CD4-positive, alpha-beta T cell (primary cell): Measurements from ENCODE around the gene EIF1. TPM values are rescaled to one million over a fixed set of nuclear protein-coding genes. Genes with fewer than 3 reads are reported as not detected.

ENCODE experiments used
- ATAC-seq: fragments of 200-7000 bp; cut with Tn5 transposase; one replicate; pipeline ENCODE4 v1.10.0; 2022; ENCODE audit warnings: mild to moderate bottlenecking; ENCODE audit not compliant: poor library complexity
- CTCF ChIA-PET: fragments of 350-600 bp; sonication (Branson Sonifier 250); formaldehyde crosslinking; loops from one replicate; lab custom pipeline; 2021; ENCODE audit warnings: antibody characterized with exemption, inconsistent platforms; lab: Charles Lee
- POLR2A ChIA-PET: fragments of 350-600 bp; sonication (Branson Sonifier 250); formaldehyde crosslinking; loops from one replicate; lab custom pipeline; 2021; ENCODE audit warnings: antibody characterized with exemption, inconsistent platforms; lab: Charles Lee
- DNase-seq, 14 experiments: peaks; one replicate each; pipeline ENCODE4 v3.0.0-alpha.2; 2013 to 2020; ENCODE audit warnings: mixed read lengths in 2 of 14
- H3K27ac ChIP-seq, 2 donors: one replicate each; pipeline versions ENCODE4 v1.5.1 to v1.7.0; 2013; ENCODE audit warnings: low read length in 2 of 2, low read depth in 1 of 2, mild to moderate bottlenecking in 1 of 2
- H3K27me3 ChIP-seq, 2 experiments: 1 replicate in 1 of 2; 2 replicates in 1 of 2; pipeline versions ENCODE4 v1.6.1 to v1.7.0; 2013; ENCODE audit warnings: low read length in 2 of 2, control low read depth in 1 of 2, mild to moderate bottlenecking in 1 of 2, moderate library complexity in 1 of 2; ENCODE audit not compliant: insufficient read depth in 2 of 2, control insufficient read depth in 1 of 2
- H3K36me3 ChIP-seq: one replicate; pipeline ENCODE4 v1.6.1; 2013; ENCODE audit warnings: low read length, control low read depth; ENCODE audit not compliant: insufficient read depth
- H3K4me1 ChIP-seq: one replicate; pipeline ENCODE4 v1.6.1; 2013; ENCODE audit warnings: low read length, control low read depth; ENCODE audit not compliant: insufficient read depth
- H3K4me3 ChIP-seq: one replicate; pipeline ENCODE4 v1.5.1; 2013; ENCODE audit warnings: mild to moderate bottlenecking, low read length, moderate library complexity
- H3K9me3 ChIP-seq, 2 experiments: 1 replicate in 1 of 2; 2 replicates in 1 of 2; pipeline versions ENCODE4 v1.6.1 to v1.7.0; 2013; ENCODE audit warnings: low read length in 2 of 2, mild to moderate bottlenecking in 2 of 2, control low read depth in 1 of 2, moderate library complexity in 1 of 2; ENCODE audit not compliant: control insufficient read depth in 1 of 2, insufficient read depth in 1 of 2
- H3K27ac Mint-ChIP-seq: one replicate; pipeline ENCODE4 v1.8.0; 2020; ENCODE audit warnings: mixed read lengths
- H3K27me3 Mint-ChIP-seq: one replicate; pipeline ENCODE4 v1.8.0; 2021; ENCODE audit warnings: mixed read lengths
- H3K36me3 Mint-ChIP-seq: one replicate; pipeline ENCODE4 v1.8.0; 2021; ENCODE audit warnings: low read depth, mixed read lengths
- H3K4me1 Mint-ChIP-seq: one replicate; pipeline ENCODE4 v1.8.0; 2021; ENCODE audit warnings: low read depth, mixed read lengths
- H3K4me3 Mint-ChIP-seq: one replicate; pipeline ENCODE4 v1.8.0; 2020; ENCODE audit warnings: mild to moderate bottlenecking, mixed read lengths
- H3K9me3 Mint-ChIP-seq: one replicate; pipeline ENCODE4 v1.8.0; 2020; ENCODE audit warnings: mixed read lengths
- intact Hi-C, 2 experiments: fragments of 100-400 bp; cut with DNase I in 1 of 2; cut with micrococcal nuclease in 1 of 2; formaldehyde crosslinking; loops; one replicate each; pipeline versions ENCODE4 v1.15.1 to v1.9.0; 2023 to 2025; cut with DNase I, micrococcal nuclease
- total RNA-seq, 174 experiments: library from RNA in 2 of 174; stranded (reverse) in 2 of 174; gene quantifications; one replicate each; pipeline ENCODE4 v1.2.3 and lab custom pipeline; 2021 to 2026
- TF ChIP-seq, protein P1 (sequence below): fragments of 200-600 bp; IDR thresholded peaks from one replicate; pipeline ENCODE4 v1.8.0; 2022; ENCODE audit warnings: antibody characterized with exemption, mild to moderate bottlenecking

Gene EIF1
- total RNA-seq, 2 experiments from 2014 or later = 3,351 to 3,391 TPM

DNA sequence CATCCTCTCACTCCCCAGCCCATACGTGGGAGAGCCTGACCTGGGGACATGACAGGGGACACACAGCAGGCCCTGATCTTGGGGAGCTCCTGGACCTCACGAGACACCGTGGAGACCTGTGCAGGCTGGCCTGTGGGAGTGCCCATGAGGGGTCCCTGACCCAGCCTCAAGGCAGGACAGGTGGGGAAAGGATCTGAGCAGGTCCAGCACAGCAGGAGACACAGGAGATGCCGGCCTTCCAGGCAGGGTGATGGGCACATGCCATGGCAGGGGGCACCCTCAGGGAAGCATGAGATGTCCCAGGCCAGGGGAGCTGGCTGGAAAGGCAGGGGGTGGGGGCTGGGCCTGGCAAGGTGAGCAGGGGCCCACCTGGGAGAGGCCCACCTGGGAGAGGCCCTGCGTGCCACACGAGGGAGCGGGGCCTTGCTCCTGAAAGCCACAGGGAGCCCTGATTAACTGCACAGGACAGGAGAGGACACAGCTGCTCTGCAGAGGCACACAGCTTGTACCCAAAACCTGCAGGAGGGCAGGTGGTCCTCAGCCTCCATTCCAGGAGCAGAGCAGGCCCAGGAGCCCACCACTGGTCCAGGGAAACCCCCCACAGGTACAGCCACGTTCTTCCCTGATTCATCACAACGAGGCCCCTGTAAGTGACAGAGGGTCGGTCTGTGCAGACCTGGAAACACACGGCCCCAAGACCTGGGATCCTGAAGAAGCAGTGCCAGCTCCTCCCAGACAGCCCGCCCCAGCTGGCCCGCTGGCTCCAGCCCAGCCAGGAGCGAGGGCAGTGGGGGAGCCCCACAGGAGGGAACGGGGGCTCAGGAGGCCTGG is 37.7 kb upstream of the EIF1 start:
- Histone ChIP-seq H3K27ac (no peak overlapping the region), H3K4me3 (no peak overlapping the region), H3K27me3 (no peaks in the 10 kb centered on the region), H3K36me3 (no peaks in the 10 kb centered on the region), H3K9me3 (no peaks in the 10 kb centered on the region), H3K4me1 (peaks cover 15% of the 10 kb centered on the region)
- no peak for ATAC-seq
- Mint-ChIP-seq H3K9me3 (no peaks in the 10 kb centered on the region), H3K27ac (no peak overlapping the region), H3K4me1 (peaks cover 12% of the 10 kb centered on the region), H3K27me3 (no peaks in the 10 kb centered on the region), H3K4me3 (no peak overlapping the region), H3K36me3 (no peaks in the 10 kb centered on the region)
- intact Hi-C loops = no loop called here
- no peak for DNase-seq
- ChIA-PET CTCF (interaction anchor here (5.3 to 7.7 kb wide), 2 partner anchors 10 to 16 kb away, joined by 65 to 110 read pairs; no protein-coding TSS in a partner anchor), POLR2A (interaction anchor here (0.7 kb wide), 1 partner anchor 79 kb away, joined by 3 read pairs; the partner anchor contains the start of gene KRT9)
- TF ChIP-seq, protein P1, sequence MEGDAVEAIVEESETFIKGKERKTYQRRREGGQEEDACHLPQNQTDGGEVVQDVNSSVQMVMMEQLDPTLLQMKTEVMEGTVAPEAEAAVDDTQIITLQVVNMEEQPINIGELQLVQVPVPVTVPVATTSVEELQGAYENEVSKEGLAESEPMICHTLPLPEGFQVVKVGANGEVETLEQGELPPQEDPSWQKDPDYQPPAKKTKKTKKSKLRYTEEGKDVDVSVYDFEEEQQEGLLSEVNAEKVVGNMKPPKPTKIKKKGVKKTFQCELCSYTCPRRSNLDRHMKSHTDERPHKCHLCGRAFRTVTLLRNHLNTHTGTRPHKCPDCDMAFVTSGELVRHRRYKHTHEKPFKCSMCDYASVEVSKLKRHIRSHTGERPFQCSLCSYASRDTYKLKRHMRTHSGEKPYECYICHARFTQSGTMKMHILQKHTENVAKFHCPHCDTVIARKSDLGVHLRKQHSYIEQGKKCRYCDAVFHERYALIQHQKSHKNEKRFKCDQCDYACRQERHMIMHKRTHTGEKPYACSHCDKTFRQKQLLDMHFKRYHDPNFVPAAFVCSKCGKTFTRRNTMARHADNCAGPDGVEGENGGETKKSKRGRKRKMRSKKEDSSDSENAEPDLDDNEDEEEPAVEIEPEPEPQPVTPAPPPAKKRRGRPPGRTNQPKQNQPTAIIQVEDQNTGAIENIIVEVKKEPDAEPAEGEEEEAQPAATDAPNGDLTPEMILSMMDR = no peak

DNA sequence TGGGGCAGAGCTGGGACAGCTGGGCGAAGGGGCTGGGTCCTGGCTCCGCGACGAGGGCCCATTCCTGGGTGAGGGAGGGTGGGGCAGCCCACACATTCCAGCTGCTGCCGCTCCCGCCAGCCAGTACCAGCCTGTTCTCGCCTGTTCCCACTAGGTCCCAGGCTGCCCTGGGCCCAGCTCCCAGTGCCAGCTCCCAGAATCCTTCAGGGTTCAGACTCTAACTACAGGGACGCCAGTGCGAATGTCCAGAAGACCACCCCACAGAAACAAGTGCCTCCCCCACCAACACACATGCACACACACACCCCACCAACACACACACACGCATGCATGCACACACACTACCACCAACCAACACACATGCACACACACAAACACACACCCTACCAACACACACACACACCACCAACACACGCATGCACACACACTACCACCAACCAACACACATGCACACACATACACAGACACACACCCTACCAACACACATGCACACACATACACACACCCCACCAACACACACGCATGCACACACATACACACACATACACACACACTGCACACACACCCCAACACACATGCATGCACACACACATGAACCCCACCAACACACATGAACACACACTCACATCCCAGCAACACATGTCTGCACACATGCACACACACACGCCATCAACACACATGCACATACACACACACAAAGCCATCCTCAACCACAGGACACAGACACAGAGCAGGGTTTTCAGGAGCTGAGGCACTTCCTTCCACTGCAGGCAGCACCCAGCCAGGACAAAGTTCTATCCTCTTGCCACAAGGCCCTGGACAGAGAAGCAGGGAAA is 36.8 kb upstream of the EIF1 start:
- H3K4me3 Mint-ChIP-seq = no peak overlapping the region
- no peaks in the 10 kb centered on the region for H3K27me3 Mint-ChIP-seq
- H3K27ac Mint-ChIP-seq = no peak overlapping the region
- Histone ChIP-seq H3K4me3 (no peak overlapping the region), H3K9me3 (no peaks in the 10 kb centered on the region), H3K4me1 (peaks cover 15% of the 10 kb centered on the region), H3K36me3 (no peaks in the 10 kb centered on the region), H3K27me3 (no peaks in the 10 kb centered on the region), H3K27ac (no peak overlapping the region)
- H3K9me3 Mint-ChIP-seq = no peaks in the 10 kb centered on the region
- peaks cover 12% of the 10 kb centered on the region for H3K4me1 Mint-ChIP-seq
- POLR2A ChIA-PET = interaction anchor here (0.7 kb wide), 1 partner anchor 80 kb away, joined by 3 read pairs; the partner anchor contains the start of gene KRT9
- intact Hi-C loops = no loop called here
- CTCF ChIA-PET = interaction anchor here (5.3 to 7.7 kb wide), 2 partner anchors 10 to 15 kb away, joined by 65 to 110 read pairs; no protein-coding TSS in a partner anchor
- TF ChIP-seq, protein P1 = no peak
- ATAC-seq (no peak), DNase-seq (no peak)
- no peaks in the 10 kb centered on the region for H3K36me3 Mint-ChIP-seq

DNA sequence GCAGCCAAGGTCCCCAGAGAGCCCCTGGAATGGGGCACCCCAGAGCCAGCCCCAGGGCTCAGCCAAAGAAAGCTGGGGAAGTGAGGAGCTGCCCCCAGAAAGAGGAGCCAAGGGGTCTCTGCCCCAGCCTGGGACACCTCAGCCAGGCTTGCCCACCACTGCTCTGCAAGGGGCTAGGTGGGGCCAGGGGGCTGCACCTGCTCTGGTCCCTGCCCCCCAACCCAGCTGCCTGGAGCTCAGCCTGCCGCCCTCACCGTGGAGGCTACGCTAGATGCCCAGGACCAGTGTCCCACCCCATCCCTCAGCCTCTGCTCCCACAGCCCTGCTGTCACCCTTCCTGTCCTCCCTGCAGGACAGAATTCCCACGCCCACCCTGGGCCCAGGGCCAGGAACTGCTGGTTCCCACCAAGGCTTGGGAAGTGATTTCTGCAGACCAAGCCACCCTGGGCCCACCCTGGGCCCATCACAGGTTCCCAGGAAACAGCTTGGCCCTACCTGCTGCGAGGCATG is 36.2 kb upstream of the EIF1 start:
- no peak overlapping the region for H3K4me3 ChIP-seq
- POLR2A ChIA-PET = no interaction called here

More for the DNA sequence above, 36.2 kb upstream of the EIF1 start:
- intact Hi-C loops = no loop called here
- no peak overlapping the region for H3K27ac ChIP-seq
- no peak overlapping the region for H3K27ac Mint-ChIP-seq
- ATAC-seq (no peak), DNase-seq (no peak)
- H3K27me3 Mint-ChIP-seq = no peaks in the 10 kb centered on the region
- H3K9me3 ChIP-seq = no peaks in the 10 kb centered on the region
- TF ChIP-seq, protein P1 = no peak
- H3K4me3 Mint-ChIP-seq = no peak overlapping the region
- peaks cover 14% of the 10 kb centered on the region for H3K4me1 ChIP-seq
- peaks cover 12% of the 10 kb centered on the region for H3K4me1 Mint-ChIP-seq
- CTCF ChIA-PET = interaction anchor here (5.3 to 7.7 kb wide), 2 partner anchors 9 to 14 kb away, joined by 65 to 110 read pairs; no protein-coding TSS in a partner anchor
- no peaks in the 10 kb centered on the region for H3K27me3 ChIP-seq
- H3K36me3 ChIP-seq = no peaks in the 10 kb centered on the region
- H3K36me3 Mint-ChIP-seq = no peaks in the 10 kb centered on the region
- no peaks in the 10 kb centered on the region for H3K9me3 Mint-ChIP-seq
